GM19463 (cell line): Measurements from ENCODE around the gene QSOX2.
A peak's percentile ranks its signal among the peaks of the same experiment; 100 is the strongest.
"Not testable (repeated sequence)": the region's sequence is repeated elsewhere in the genome, so short reads cannot be mapped to it uniquely, and the experiment has no call there.

Experiments
- ATAC-seq: cut with Tn5 transposase; IDR thresholded peaks from one replicate; pipeline ENCODE4 v1.9.1; 2021; ENCODE audit warnings: mild to moderate bottlenecking, moderate library complexity; ENCODE audit not compliant: unreplicated experiment

QSOX2 gene

DNA sequence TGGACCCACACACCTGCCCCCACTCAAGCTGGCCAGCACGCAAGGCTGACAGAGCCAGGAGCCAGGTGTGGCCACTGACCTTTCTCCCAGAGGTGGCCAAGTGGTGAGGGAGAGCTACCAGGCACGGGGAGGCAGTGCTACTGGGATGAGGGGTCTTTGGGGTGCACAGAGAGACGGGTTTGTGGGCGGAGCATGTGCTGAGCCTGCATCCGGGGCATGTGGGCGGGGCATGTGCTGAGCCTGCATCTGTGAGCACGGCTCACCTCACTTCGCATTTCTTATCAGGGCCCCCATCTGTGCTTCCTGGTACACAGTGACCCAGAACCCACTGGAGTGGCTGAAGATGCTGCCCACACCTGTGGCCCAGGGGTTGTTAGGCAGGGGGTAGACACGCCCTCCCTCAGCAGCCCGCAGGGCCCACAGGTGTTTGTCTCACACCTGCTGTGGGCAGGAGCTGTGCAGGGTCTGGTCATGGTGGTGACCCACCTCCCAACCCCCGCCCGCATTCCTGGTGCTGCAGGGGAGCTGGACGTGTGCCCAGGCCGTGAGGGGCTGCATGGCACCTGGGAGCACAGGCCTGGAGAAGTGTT is 36.8 kb upstream of the QSOX2 start:
- ATAC-seq: no peak

- ATAC-seq: no peak
These were observed 36.0 kb upstream of the QSOX2 start for GRCh38 chr9:136281421-136282271.

GRCh38 chr9:136280535-136281315 is 35.1 kb upstream of the QSOX2 start:
- ATAC-seq: no peak

DNA sequence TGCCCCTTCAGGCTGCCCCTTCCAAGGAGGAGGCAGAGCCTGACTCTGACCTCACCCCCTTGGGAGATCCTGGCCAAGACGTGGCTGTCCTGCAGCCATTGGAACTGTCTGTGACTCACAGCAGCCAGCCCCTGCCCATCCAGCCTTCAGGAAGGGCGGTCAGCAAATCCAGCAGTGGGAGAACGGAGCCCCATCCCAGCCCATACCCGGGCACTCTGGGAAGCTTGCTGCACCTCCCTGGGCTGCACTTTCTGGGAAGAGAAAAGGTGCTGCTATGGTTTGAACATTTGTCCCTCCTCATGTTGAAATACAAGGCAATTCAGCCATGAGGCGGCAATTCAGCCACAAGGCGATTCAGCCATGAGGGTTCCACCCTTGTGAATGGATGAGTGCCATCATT is 33.9 kb upstream of the QSOX2 start:
- ATAC-seq: no peak

DNA sequence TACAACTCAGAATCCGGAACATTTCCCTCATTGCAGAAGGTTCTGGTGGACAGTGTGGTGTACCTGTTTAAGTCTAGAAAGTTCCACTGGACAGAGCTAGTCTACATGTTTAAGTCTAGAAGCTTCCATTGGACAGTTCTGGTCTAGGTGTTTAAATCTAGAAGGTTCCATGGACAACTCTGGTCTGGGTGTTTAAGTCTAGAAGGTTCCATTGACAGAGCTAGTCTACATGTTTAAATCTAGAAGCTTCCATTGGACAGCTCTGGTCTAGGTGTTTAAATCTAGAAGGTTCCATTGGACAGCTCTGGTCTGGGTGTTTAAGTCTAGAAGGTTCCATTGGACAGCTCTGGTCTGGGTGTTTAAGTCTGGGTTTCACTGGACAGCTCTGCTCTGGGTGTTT is 33.3 kb upstream of the QSOX2 start:
- no peak for ATAC-seq

GRCh38 chr9:136278221-136278620 is 32.6 kb upstream of the QSOX2 start:
- no peak for ATAC-seq

- no peak for ATAC-seq
These were observed 32.1 kb upstream of the QSOX2 start for GRCh38 chr9:136277746-136278145.

GRCh38 chr9:136276716-136277115 is 31.1 kb upstream of the QSOX2 start:
- no peak for ATAC-seq

- ATAC-seq: no peak
These were observed 30.2 kb upstream of the QSOX2 start for GRCh38 chr9:136275655-136276429.

GRCh38 chr9:136274786-136275654 is 29.4 kb upstream of the QSOX2 start:
- no peak for ATAC-seq

- ATAC-seq: no peak
These were observed 28.5 kb upstream of the QSOX2 start for GRCh38 chr9:136273921-136274785.

DNA sequence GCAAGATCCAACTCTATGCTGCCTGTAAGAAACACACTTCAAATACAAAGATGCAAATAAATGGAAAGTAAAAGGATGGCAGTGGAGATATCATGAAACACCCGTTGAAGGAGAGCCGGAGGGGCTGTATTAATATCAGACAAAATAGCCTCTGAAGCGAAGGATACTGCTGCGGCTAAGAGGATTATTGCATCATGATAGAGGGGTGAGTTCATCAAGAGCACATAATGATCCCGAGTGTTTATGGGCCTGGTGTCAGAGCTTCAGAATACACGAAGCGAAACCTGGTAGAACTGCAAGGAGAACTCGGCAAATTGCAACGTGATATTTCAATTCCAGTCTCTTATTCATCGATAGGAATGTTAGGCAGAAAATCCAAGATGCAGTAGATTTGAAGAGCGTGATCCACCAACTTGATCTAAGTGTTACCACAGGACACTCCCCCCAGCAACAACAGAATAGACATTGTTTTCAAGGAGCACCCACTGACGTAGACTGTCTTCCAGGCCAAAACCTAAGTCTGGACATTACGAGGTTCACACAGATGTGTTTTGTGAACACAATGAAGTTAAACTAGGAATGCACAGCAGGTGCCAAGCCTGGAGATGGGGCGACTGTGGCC is 27.7 kb upstream of the QSOX2 start:
- ATAC-seq: no peak

DNA sequence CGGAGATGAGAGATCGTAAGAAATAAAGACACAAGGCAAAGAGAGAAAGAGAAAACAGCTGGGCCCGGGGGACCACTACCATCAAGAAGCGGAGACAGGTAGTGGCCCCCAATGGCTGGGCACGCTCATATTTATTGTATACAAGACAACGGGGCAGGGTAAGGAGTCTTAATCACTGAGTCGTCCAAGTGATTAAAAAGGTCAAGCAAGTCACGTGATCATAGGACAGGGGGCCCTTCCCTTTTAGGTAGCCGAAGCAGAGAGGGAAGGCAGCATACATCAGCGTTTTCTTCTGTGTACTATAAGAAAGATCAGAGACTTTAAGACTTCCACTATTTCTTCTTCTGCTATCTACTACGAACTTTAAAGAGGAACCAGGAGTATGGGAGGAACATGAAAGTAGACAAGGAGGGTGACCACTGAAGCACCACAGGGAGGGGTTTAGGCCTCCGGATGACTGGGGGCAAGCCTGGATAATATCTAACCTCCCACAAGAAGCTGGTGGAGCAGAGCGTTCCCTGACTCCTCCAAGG is 24.6 kb upstream of the QSOX2 start:
- no peak for ATAC-seq

DNA sequence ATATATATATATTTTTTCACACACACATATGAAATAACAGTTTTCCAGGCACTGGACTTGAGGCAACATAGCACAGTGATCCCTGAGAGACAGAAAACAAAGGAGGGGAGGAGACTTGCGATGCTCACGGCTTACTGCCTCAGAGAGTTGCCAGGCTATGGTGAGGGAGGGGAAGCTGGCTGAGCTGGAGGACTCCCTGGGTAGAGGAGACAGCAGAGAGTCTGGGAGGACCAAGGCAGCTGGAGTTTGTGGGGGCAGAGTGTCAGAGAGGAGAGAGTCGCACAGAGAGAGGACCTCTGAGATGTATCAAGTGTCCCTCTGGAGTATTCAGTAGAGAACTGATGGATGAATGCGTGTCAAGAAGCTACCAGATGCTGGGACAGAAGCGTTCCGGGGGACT is 23.1 kb upstream of the QSOX2 start:
- ATAC-seq: no peak

- no peak for ATAC-seq
These were observed 22.7 kb upstream of the QSOX2 start for GRCh38 chr9:136268318-136268717.

DNA sequence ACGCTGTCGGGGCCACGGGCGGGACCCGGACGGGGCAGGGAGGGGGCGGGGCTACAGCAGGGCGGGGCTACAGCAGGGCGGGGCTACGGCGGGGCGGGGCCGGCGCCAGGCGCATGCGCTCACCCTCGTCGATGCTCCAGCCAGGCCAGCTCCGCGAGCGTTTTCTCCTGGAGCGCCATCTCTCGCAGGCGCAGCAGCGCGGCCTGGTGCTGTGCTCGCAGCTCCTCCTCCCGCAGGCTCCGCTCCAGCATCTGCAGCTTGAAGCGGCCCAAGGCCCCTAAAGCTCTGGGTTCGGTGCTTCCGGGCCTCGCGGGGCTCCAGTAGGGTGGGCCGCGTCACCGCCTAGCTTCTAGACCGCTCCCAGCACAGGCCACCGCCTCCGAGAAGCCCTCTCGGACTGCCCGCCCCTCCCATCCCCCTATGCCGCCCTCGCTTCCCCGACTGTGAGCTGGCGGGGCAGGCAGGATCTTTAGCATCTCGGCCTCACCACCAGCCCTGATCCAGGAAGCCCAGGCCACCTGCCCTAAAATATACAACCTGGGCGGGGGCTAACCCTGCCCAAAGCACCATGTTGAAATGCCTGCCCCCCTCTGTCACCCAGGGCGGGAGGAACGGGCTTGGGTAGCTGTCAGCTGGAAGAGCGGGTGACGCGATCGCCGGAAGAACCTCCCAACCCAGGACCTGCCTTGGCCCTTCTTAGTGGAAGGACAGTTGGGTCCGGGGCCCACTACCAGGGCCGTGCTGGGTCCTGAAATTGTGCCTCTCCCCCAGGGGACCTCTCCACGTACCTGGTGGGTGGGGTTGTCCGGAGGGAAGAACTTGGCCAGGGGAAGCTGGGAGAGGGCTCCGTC is 21.9 kb upstream of the QSOX2 start:
- peak; percentile 60 for ATAC-seq

- not testable (repeated sequence) for ATAC-seq
These were observed 21.0 kb upstream of the QSOX2 start for GRCh38 chr9:136266641-136267040.
